B cell (primary cell): Measurements from ENCODE around the gene PLAC8L1. TPM values are rescaled to one million over a fixed set of nuclear protein-coding genes. Genes with fewer than 3 reads are reported as not detected.

Experiments used
- ATAC-seq: fragments of 200-7000 bp; cut with Tn5 transposase; one replicate; pipeline ENCODE4 v1.10.0; 2021; ENCODE audit warnings: low read depth, mild to moderate bottlenecking, moderate number of reproducible peaks, moderate library complexity
- CTCF ChIA-PET: fragments of 350-600 bp; sonication (Branson Sonifier 250); formaldehyde crosslinking; loops from one replicate; lab custom pipeline; 2021; ENCODE audit warnings: antibody characterized with exemption, inconsistent platforms; lab: Charles Lee
- POLR2A ChIA-PET: fragments of 350-600 bp; sonication (Branson Sonifier 250); formaldehyde crosslinking; loops from one replicate; lab custom pipeline; 2021; ENCODE audit warnings: antibody characterized with exemption; lab: Charles Lee
- DNase-seq: peaks from one replicate; pipeline ENCODE4 v3.0.0; 2013
- H2AFZ ChIP-seq: 2 replicates; pipeline ENCODE4 v1.6.1; 2012; ENCODE audit warnings: mild to moderate bottlenecking, low read depth, low read length; ENCODE audit not compliant: insufficient read depth, poor library complexity, severe bottlenecking
- H3K27ac ChIP-seq, 2 donors: 1 replicate in 1 of 2; 2 replicates in 1 of 2; pipeline ENCODE4 v1.5.1; 2012 to 2013; ENCODE audit warnings: low read length in 2 of 2, mild to moderate bottlenecking in 2 of 2, moderate library complexity in 1 of 2
- H3K27me3 ChIP-seq, 4 experiments: fragments of 200-600 bp in 1 of 4; sonication (generic) in 1 of 4; replicated peaks in 1 of 4; 1 replicate in 2 of 4; 2 replicates in 2 of 4; pipeline versions ENCODE4 v1.6.1 to v1.7.0; 2013 to 2016; ENCODE audit warnings: low read length in 3 of 4, mild to moderate bottlenecking in 2 of 4, mixed read lengths in 1 of 4, moderate library complexity in 1 of 4; ENCODE audit not compliant: insufficient read depth in 4 of 4, control insufficient read depth in 3 of 4; ENCODE audit errors: control extremely low read depth in 1 of 4
- H3K36me3 ChIP-seq, 2 experiments: replicated peaks in 1 of 2; 1 replicate in 1 of 2; 2 replicates in 1 of 2; pipeline versions ENCODE4 v1.6.1 to v1.7.1; 2013; ENCODE audit warnings: low read length in 1 of 2; ENCODE audit not compliant: insufficient read depth in 2 of 2, control insufficient read depth in 1 of 2; ENCODE audit errors: control extremely low read depth in 1 of 2, extremely low read depth in 1 of 2
- H3K4me1 ChIP-seq, 2 donors: fragments of 200-600 bp in 1 of 2; sonication (generic) in 1 of 2; 1 replicate in 1 of 2; 2 replicates in 1 of 2; pipeline versions ENCODE4 v1.5.1 to v1.6.1; 2013 to 2017; ENCODE audit warnings: low read length in 2 of 2; ENCODE audit not compliant: control insufficient read depth in 2 of 2, insufficient read depth in 2 of 2
- H3K4me2 ChIP-seq: replicated peaks from 2 replicates; pipeline ENCODE3; 2012; ENCODE audit warnings: mild to moderate bottlenecking, low read depth, low read length; ENCODE audit not compliant: poor library complexity, severe bottlenecking
- H3K4me3 ChIP-seq, 5 experiments: fragments of 200-600 bp in 1 of 5; sonication (generic) in 1 of 5; 1 replicate in 3 of 5; 2 replicates in 2 of 5; pipeline versions ENCODE4 v1.5.1 to v1.7.0; 2011 to 2016; ENCODE audit warnings: low read length in 4 of 5, mild to moderate bottlenecking in 4 of 5, low read depth in 2 of 5, control low read depth in 1 of 5, moderate library complexity in 1 of 5; ENCODE audit not compliant: insufficient read depth in 1 of 5; ENCODE audit errors: control extremely low read depth in 1 of 5, extremely low read depth in 1 of 5
- H3K79me2 ChIP-seq: fragments of 200-600 bp; sonication (generic); one replicate; pipeline ENCODE4 v1.6.0; 2016; ENCODE audit warnings: low read length; ENCODE audit not compliant: control insufficient read depth, insufficient read depth
- H3K9ac ChIP-seq: fragments of 200-600 bp; sonication (generic); 2 replicates; pipeline ENCODE4 v1.6.1; 2017; ENCODE audit warnings: mild to moderate bottlenecking, low read length, moderate library complexity
- H3K9me3 ChIP-seq, 3 donors: one replicate each; pipeline versions ENCODE4 v1.6.1 to v1.7.1; 2013; ENCODE audit warnings: low read length in 2 of 3; ENCODE audit not compliant: control insufficient read depth in 2 of 3, insufficient read depth in 1 of 3; ENCODE audit errors: control extremely low read depth in 1 of 3
- H4K20me1 ChIP-seq: 2 replicates; pipeline ENCODE4 v1.6.0; 2012; ENCODE audit warnings: mild to moderate bottlenecking, low read length; ENCODE audit not compliant: insufficient read depth, control insufficient read depth, poor library complexity, severe bottlenecking
- H3K27ac Mint-ChIP-seq: one replicate; pipeline ENCODE4 v1.8.0; 2021; ENCODE audit warnings: mixed read lengths
- H3K27me3 Mint-ChIP-seq: one replicate; pipeline ENCODE4 v1.8.0; 2021; ENCODE audit warnings: mixed read lengths
- H3K4me1 Mint-ChIP-seq: one replicate; pipeline ENCODE4 v1.8.0; 2021; ENCODE audit warnings: mixed read lengths
- H3K4me3 Mint-ChIP-seq: one replicate; pipeline ENCODE4 v1.8.0; 2021; ENCODE audit warnings: mixed read lengths
- H3K9me3 Mint-ChIP-seq: one replicate; pipeline ENCODE4 v1.8.0; 2022; ENCODE audit warnings: mixed read lengths; ENCODE audit not compliant: insufficient read depth
- CTCF ChIP-seq: fragments of 200-600 bp; IDR thresholded peaks from one replicate; pipeline ENCODE4 v1.8.0; 2022; ENCODE audit warnings: antibody characterized with exemption, mild to moderate bottlenecking
- EZH2 ChIP-seq: IDR thresholded peaks from 2 replicates; pipeline ENCODE4 v1.6.1; 2012; ENCODE audit warnings: borderline replicate concordance, low read depth, mild to moderate bottlenecking, moderate library complexity, low read length; ENCODE audit not compliant: insufficient read depth, poor library complexity, severe bottlenecking
- whole genome bisulfite sequencing: methylation state at CpG from one replicate; pipeline ENCODE4 v1.1.5; 2013; ENCODE audit warnings: missing lambda C conversion rate; ENCODE audit not compliant: insufficient coverage; 5-methylcytosine and 5-hydroxymethylcytosine counted together
- intact Hi-C: fragments of 100-400 bp; cut with micrococcal nuclease; formaldehyde crosslinking; loops from one replicate; pipeline ENCODE4 v1.10.0; 2022
- polyA plus RNA-seq: library from polyadenylated mRNA; depleted of rRNA; stranded (reverse); fragments of >200 nt; gene quantifications from 2 replicates; pipeline ENCODE4 v1.2.3, GENCODE V29; 2012
- total RNA-seq, 2 donors: library from RNA; stranded (reverse); fragments of 120-200 nt in 1 of 2; gene quantifications; 1 replicate in 1 of 2; 2 replicates in 1 of 2; pipeline versions ENCODE4 v1.2.3 to v1.2.4, GENCODE V29; 2013 to 2022

PLAC8L1 gene
- total and polyA plus RNA-seq, 2 donors (not counting 1 experiment from before 2014, with no cell fraction given), result 0.49 TPM; not detected in 1

- H2AFZ ChIP-seq, result no peak overlapping the region
- H3K27ac Mint-ChIP-seq, result no peak overlapping the region
- H3K4me3 Mint-ChIP-seq, result no peak overlapping the region
- no peak overlapping the region for H3K9ac ChIP-seq
- H3K4me3 ChIP-seq, result no peak overlapping the region
- H3K27me3 Mint-ChIP-seq, result peaks cover 19% of the 10 kb centered on the region
- H3K4me1 ChIP-seq, result no peaks in the 10 kb centered on the region
- no peak overlapping the region for H3K4me2 ChIP-seq
- no peaks in the 10 kb centered on the region for H3K9me3 Mint-ChIP-seq
- DNase-seq (no peak), ATAC-seq (no peak)
- no peak for TF ChIP-seq CTCF
- TF ChIP-seq EZH2, result no peak
- no peak overlapping the region for H3K27ac ChIP-seq
- intact Hi-C loops, result no loop called here
- no peaks in the 10 kb centered on the region for H3K79me2 ChIP-seq
- no peaks in the 10 kb centered on the region for H3K36me3 ChIP-seq
- H3K4me1 Mint-ChIP-seq, result no peaks in the 10 kb centered on the region
- H3K27me3 ChIP-seq, result peaks cover 0 to 3% (median 0%) of the 10 kb centered on the region in 4 experiments
- WGBS, result 91% methylated on average over 13 of the region's 22 CpGs
- CTCF ChIA-PET, result no interaction called here
- POLR2A ChIA-PET, result no interaction called here
- no peaks in the 10 kb centered on the region for H4K20me1 ChIP-seq
- no peaks in the 10 kb centered on the region for H3K9me3 ChIP-seq
Observed at GRCh38 chr5:146059460-146060220, 45.7 kb downstream of the PLAC8L1 start.

- CTCF ChIA-PET, result no interaction called here
- Mint-ChIP-seq H3K4me1 (no peaks in the 10 kb centered on the region), H3K27me3 (peaks cover 26% of the 10 kb centered on the region), H3K4me3 (no peak overlapping the region), H3K27ac (no peak overlapping the region), H3K9me3 (no peaks in the 10 kb centered on the region)
- intact Hi-C loops, result no loop called here
- TF ChIP-seq CTCF (no peak), EZH2 (no peak)
- DNase-seq, result no peak
- Histone ChIP-seq H4K20me1 (no peaks in the 10 kb centered on the region), H2AFZ (no peak overlapping the region), H3K36me3 (no peaks in the 10 kb centered on the region), H3K27ac (no peak overlapping the region), H3K4me2 (no peak overlapping the region), H3K79me2 (no peaks in the 10 kb centered on the region), H3K9me3 (no peaks in the 10 kb centered on the region), H3K27me3 (peaks cover 0 to 3% (median 0%) of the 10 kb centered on the region in 4 experiments), H3K9ac (no peak overlapping the region), H3K4me1 (no peaks in the 10 kb centered on the region), H3K4me3 (no peak overlapping the region)
- POLR2A ChIA-PET, result no interaction called here
- ATAC-seq, result no peak
- no CpG with 5 or more reads among the region's 2 CpGs for WGBS
Observed at GRCh38 chr5:146055432-146055831, 49.9 kb downstream of the PLAC8L1 start.
